ENCODE results near the gene SMIM13.
A peak's percentile ranks its signal among the peaks of the same experiment; 100 is the strongest.

DNA sequence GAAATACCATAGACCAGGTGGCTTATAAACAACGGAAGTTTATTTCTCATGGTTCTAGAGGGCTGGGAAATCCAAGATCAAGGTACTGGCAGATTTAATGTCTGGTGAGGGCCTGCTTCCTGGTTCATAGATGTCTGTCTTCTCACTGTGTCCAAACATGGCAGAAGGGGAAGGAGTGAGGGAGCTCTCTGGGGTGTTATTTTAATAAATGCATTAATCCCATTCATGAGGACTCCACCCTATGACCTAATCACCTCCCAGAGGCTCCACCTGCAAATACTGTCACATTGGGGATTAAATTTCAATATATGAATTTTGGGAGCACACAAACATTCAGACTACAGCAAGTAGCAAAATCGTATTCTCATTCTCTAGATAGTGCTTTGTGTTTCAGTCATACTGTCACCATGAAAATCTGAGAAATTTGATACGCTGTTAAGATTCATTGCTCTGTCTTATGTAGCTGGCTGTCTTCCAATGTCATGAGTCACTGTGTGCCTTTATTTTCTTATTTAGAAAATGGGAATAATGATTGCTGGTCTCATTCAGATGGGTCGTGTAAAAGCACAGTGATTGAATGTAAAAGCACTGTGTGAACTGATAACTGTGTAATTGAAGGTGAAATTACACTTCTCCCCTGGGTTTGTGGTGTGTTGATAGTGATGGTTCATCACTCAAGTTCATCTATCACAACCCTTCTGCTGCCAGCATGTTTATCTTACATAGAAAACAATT lies 26.8 kb downstream of the SMIM13 start:
- TF ChIP-seq, protein P1, sequence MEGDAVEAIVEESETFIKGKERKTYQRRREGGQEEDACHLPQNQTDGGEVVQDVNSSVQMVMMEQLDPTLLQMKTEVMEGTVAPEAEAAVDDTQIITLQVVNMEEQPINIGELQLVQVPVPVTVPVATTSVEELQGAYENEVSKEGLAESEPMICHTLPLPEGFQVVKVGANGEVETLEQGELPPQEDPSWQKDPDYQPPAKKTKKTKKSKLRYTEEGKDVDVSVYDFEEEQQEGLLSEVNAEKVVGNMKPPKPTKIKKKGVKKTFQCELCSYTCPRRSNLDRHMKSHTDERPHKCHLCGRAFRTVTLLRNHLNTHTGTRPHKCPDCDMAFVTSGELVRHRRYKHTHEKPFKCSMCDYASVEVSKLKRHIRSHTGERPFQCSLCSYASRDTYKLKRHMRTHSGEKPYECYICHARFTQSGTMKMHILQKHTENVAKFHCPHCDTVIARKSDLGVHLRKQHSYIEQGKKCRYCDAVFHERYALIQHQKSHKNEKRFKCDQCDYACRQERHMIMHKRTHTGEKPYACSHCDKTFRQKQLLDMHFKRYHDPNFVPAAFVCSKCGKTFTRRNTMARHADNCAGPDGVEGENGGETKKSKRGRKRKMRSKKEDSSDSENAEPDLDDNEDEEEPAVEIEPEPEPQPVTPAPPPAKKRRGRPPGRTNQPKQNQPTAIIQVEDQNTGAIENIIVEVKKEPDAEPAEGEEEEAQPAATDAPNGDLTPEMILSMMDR (IDR thresholded peaks at IDR 0.05 in 2 of 3, conservative IDR thresholded peaks at IDR 0.05 in 1 of 3; ENCODE audit: borderline replicate concordance in 1 of 3, insufficient read depth in 1 of 3, low read depth in 2 of 3, low read length in 2 of 3) = no peak
- no peak for TF ChIP-seq YY1 (IDR thresholded peaks at IDR 0.05; ENCODE audit: extremely low read depth, insufficient replicate concordance, low read depth, low read length)
- TF ChIP-seq, protein P2, sequence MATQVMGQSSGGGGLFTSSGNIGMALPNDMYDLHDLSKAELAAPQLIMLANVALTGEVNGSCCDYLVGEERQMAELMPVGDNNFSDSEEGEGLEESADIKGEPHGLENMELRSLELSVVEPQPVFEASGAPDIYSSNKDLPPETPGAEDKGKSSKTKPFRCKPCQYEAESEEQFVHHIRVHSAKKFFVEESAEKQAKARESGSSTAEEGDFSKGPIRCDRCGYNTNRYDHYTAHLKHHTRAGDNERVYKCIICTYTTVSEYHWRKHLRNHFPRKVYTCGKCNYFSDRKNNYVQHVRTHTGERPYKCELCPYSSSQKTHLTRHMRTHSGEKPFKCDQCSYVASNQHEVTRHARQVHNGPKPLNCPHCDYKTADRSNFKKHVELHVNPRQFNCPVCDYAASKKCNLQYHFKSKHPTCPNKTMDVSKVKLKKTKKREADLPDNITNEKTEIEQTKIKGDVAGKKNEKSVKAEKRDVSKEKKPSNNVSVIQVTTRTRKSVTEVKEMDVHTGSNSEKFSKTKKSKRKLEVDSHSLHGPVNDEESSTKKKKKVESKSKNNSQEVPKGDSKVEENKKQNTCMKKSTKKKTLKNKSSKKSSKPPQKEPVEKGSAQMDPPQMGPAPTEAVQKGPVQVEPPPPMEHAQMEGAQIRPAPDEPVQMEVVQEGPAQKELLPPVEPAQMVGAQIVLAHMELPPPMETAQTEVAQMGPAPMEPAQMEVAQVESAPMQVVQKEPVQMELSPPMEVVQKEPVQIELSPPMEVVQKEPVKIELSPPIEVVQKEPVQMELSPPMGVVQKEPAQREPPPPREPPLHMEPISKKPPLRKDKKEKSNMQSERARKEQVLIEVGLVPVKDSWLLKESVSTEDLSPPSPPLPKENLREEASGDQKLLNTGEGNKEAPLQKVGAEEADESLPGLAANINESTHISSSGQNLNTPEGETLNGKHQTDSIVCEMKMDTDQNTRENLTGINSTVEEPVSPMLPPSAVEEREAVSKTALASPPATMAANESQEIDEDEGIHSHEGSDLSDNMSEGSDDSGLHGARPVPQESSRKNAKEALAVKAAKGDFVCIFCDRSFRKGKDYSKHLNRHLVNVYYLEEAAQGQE (IDR thresholded peaks at IDR 0.05; ENCODE audit: low read depth) = no peak
- TF ChIP-seq, protein P3, sequence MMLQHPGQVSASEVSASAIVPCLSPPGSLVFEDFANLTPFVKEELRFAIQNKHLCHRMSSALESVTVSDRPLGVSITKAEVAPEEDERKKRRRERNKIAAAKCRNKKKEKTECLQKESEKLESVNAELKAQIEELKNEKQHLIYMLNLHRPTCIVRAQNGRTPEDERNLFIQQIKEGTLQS (IDR thresholded peaks at IDR 0.05) = no peak
- TF ChIP-seq POLR2AphosphoS5 (IDR thresholded peaks at IDR 0.05; ENCODE audit: low read depth, low read length) = 0 out of 2 replicates have a peak, but pooled peaks have one; percentile 20
- no peak for TF ChIP-seq POLR2A (IDR thresholded peaks at IDR 0.05; ENCODE audit: borderline replicate concordance, extremely low read depth, insufficient read depth, insufficient read length)
- no peak for TF ChIP-seq RAD21 (IDR thresholded peaks at IDR 0.05; ENCODE audit: low read depth)
- TF ChIP-seq, protein P4, sequence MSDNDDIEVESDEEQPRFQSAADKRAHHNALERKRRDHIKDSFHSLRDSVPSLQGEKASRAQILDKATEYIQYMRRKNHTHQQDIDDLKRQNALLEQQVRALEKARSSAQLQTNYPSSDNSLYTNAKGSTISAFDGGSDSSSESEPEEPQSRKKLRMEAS (IDR thresholded peaks at IDR 0.05) = no peak
- no peak for TF ChIP-seq ZNF274 (IDR thresholded peaks at IDR 0.05; ENCODE audit: low read depth, low read length)
- TF ChIP-seq JUND (IDR thresholded peaks at IDR 0.05) = peak; percentile 50; the same call in 1 of the 2 replicates

Data from HCT116 (cell line).